ENCODE data around the gene IDI1.

DNA sequence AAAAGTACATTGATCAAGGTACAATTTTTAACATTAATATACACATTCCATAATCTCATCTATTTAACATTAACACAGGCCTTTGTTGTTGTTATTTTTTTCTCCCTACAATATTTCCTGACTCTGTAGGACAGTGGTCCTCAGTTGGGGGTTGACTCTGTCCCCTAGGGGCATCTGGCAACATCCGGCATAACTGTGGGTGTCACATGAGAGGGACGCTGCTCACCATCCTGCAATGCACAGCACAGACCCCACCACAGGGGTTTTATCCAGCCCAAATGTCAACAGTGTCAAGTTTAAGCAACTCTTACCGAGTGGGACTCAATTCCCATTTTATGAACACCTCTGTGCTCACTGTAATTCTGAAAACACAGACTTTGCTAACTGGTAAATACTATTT, 8.8 kb downstream of the IDI1 start:
- TF ChIP-seq CTCF (IDR thresholded peaks at IDR 0.05): no peak
- no peak for TF ChIP-seq JUN (CRISPR knock-in tag; IDR thresholded peaks at IDR 0.05)
- TF ChIP-seq USF1 (CRISPR knock-in tag; IDR thresholded peaks at IDR 0.05): no peak
- TF ChIP-seq KAT7 (CRISPR knock-in tag; IDR thresholded peaks at IDR 0.05; ENCODE audit: borderline replicate concordance): no peak
